ENCODE results near the gene SIPA1L2.

Gene SIPA1L2

DNA sequence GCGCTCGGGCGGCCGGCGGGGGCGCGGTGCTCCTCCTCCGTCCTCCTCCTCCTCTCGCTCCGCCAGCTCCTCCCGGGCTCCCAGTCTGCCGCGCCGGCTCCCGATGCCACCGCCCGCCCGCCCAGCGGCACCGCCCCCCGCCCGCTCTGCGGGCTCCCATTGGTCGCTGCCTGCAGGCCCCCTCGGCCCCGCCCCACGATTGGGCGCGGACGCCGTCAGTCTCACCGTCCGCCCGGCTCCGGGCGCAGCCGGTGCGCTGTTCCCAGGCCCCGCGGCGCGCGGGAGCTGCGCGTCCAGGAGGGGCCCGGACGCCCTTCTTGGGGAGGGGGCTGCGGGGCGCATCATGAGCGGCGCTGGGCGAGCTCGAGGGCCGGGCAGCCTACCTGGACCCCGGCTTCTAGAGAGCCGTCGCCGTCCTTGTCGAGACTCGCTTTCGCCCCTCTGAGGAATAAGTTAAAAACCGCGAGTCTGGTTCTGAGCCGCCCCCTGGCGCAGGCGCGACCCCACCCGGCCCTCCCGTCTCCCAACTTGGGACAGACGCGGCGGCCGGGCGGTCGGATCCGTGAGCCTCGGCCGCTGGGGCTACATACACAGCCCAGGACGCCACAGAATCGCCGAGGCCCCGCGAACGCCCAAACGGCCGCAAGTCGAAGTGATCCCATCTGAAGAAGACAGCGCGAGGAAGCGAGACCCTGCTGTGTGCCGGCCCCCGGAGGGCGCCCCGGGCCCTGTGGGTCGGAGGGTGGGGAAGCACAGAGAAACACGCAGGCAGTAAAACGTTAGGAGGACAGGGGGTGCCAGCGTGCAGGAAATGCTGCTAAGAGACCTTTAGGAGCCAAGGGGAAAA is at the start of gene SIPA1L2:
Gene SIPA1L2, minus strand, starts transcription at position 87 of the 847 bp plus-strand sequence. CDS start 114,794 bp downstream, outside the sequence.
- peaks cover 0 to 6% (median 0%) of the 10 kb centered on the region in 5 donors for H3K27me3 ChIP-seq (ENCODE audit: control insufficient read depth in 5 of 5, insufficient read depth in 4 of 5, low read length in 5 of 5)
- peak within 1 kb of the TSS; percentile 28 to 77 (median 70) for H3K9ac ChIP-seq (ENCODE audit: low read length in 5 of 5)
- H3K36me3 ChIP-seq (ENCODE audit: control insufficient read depth in 5 of 5, insufficient read depth in 5 of 5, low read length in 5 of 5), result no peaks in the 10 kb centered on the region
- peak within 1 kb of the TSS; percentile 59 to 80 (median 75) for H3K4me3 ChIP-seq (ENCODE audit: low read depth in 1 of 5, low read length in 5 of 5)
- H3K4me1 ChIP-seq (ENCODE audit: control insufficient read depth in 5 of 5, insufficient read depth in 5 of 5, low read length in 5 of 5), result peaks cover 0 to 30% (median 25%) of the 10 kb centered on the region in 5 donors
- no peaks in the 10 kb centered on the region for H3K9me3 ChIP-seq (ENCODE audit: control insufficient read depth in 5 of 5, low read length in 5 of 5)
- peak within 1 kb of the TSS; percentile 62 for H3K27ac ChIP-seq (ENCODE audit: low read depth, low read length)

GRCh38 chr1:232678185-232678886 is 48.4 kb upstream of the SIPA1L2 start:
- H3K9ac ChIP-seq (ENCODE audit: low read length in 5 of 5), result no peak overlapping the region
- H3K27me3 ChIP-seq (ENCODE audit: control insufficient read depth in 5 of 5, insufficient read depth in 4 of 5, low read length in 5 of 5), result no peaks in the 10 kb centered on the region
- H3K9me3 ChIP-seq (ENCODE audit: control insufficient read depth in 5 of 5, low read length in 5 of 5), result peaks cover 0 to 3% (median 0%) of the 10 kb centered on the region in 5 donors
- peaks cover 0 to 1% (median 0%) of the 10 kb centered on the region in 5 donors for H3K4me1 ChIP-seq (ENCODE audit: control insufficient read depth in 5 of 5, insufficient read depth in 5 of 5, low read length in 5 of 5)
- no peak overlapping the region for H3K4me3 ChIP-seq (ENCODE audit: low read depth in 1 of 5, low read length in 5 of 5)
- no peaks in the 10 kb centered on the region for H3K36me3 ChIP-seq (ENCODE audit: control insufficient read depth in 5 of 5, insufficient read depth in 5 of 5, low read length in 5 of 5)
- H3K27ac ChIP-seq (ENCODE audit: low read depth, low read length), result no peak overlapping the region

- Histone ChIP-seq H3K9me3 (ENCODE audit: control insufficient read depth in 5 of 5, low read length in 5 of 5) (peaks cover 0 to 3% (median 0%) of the 10 kb centered on the region in 5 donors), H3K9ac (ENCODE audit: low read length in 5 of 5) (no peak overlapping the region), H3K4me3 (ENCODE audit: low read depth in 1 of 5, low read length in 5 of 5) (no peak overlapping the region), H3K27me3 (ENCODE audit: control insufficient read depth in 5 of 5, insufficient read depth in 4 of 5, low read length in 5 of 5) (no peaks in the 10 kb centered on the region), H3K4me1 (ENCODE audit: control insufficient read depth in 5 of 5, insufficient read depth in 5 of 5, low read length in 5 of 5) (no peaks in the 10 kb centered on the region), H3K27ac (ENCODE audit: low read depth, low read length) (no peak overlapping the region), H3K36me3 (ENCODE audit: control insufficient read depth in 5 of 5, insufficient read depth in 5 of 5, low read length in 5 of 5) (no peaks in the 10 kb centered on the region)
Observed at GRCh38 chr1:232676307-232676706, 46.4 kb upstream of the SIPA1L2 start.

DNA sequence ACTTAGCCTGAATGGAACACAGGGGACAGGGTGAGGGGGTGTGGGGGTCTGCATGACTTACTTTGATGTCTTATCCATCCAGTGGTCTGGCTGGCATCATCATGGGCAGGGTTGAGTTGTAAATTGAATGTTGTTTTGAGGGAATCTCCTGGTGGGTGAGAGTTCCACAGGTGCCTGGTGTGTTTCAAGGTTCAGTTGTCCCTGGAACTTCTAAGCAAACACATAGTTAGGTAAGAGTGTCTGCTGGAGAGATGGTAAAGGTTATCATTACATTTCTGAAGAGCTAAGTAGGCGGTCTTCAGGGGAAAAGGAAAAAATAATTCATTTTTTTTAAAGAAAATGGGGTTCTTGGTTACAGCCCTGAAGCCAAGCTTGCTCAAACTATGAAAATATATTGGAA is 46.0 kb upstream of the SIPA1L2 start:
- Histone ChIP-seq H3K9ac (ENCODE audit: low read length in 5 of 5) (no peak overlapping the region), H3K36me3 (ENCODE audit: control insufficient read depth in 5 of 5, insufficient read depth in 5 of 5, low read length in 5 of 5) (no peaks in the 10 kb centered on the region), H3K27ac (ENCODE audit: low read depth, low read length) (no peak overlapping the region), H3K9me3 (ENCODE audit: control insufficient read depth in 5 of 5, low read length in 5 of 5) (peaks cover 0 to 3% (median 0%) of the 10 kb centered on the region in 5 donors), H3K4me3 (ENCODE audit: low read depth in 1 of 5, low read length in 5 of 5) (no peak overlapping the region), H3K4me1 (ENCODE audit: control insufficient read depth in 5 of 5, insufficient read depth in 5 of 5, low read length in 5 of 5) (no peaks in the 10 kb centered on the region), H3K27me3 (ENCODE audit: control insufficient read depth in 5 of 5, insufficient read depth in 4 of 5, low read length in 5 of 5) (no peaks in the 10 kb centered on the region)

DNA sequence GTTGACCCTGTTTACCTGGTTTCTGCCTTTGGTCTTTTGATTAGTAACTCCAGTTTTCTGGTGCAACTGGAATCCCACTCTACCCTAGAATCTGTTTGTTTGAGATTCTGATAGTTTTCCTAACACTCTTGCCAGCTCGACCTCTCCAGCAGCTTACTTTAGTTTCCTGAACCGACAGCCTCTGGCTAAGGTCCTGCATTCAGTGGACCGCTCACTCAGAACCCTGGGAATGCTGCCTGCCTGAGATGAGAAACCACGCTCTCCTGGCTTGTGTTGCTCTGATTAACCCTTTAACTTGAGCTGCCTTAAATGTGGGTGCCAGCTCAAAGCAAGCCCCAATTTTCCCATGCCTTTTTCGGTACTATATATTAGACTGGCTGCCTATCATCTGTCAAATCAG is 45.3 kb upstream of the SIPA1L2 start:
- Histone ChIP-seq H3K4me3 (ENCODE audit: low read depth in 1 of 5, low read length in 5 of 5) (no peak overlapping the region), H3K27ac (ENCODE audit: low read depth, low read length) (no peak overlapping the region), H3K9me3 (ENCODE audit: control insufficient read depth in 5 of 5, low read length in 5 of 5) (no peaks in the 10 kb centered on the region), H3K27me3 (ENCODE audit: control insufficient read depth in 5 of 5, insufficient read depth in 4 of 5, low read length in 5 of 5) (no peaks in the 10 kb centered on the region), H3K9ac (ENCODE audit: low read length in 5 of 5) (no peak overlapping the region), H3K36me3 (ENCODE audit: control insufficient read depth in 5 of 5, insufficient read depth in 5 of 5, low read length in 5 of 5) (no peaks in the 10 kb centered on the region), H3K4me1 (ENCODE audit: control insufficient read depth in 5 of 5, insufficient read depth in 5 of 5, low read length in 5 of 5) (no peaks in the 10 kb centered on the region)

GRCh38 chr1:232673256-232673655 is 43.3 kb upstream of the SIPA1L2 start:
- Histone ChIP-seq H3K4me1 (ENCODE audit: control insufficient read depth in 5 of 5, insufficient read depth in 5 of 5, low read length in 5 of 5) (no peaks in the 10 kb centered on the region), H3K9ac (ENCODE audit: low read length in 5 of 5) (no peak overlapping the region), H3K27me3 (ENCODE audit: control insufficient read depth in 5 of 5, insufficient read depth in 4 of 5, low read length in 5 of 5) (no peaks in the 10 kb centered on the region), H3K36me3 (ENCODE audit: control insufficient read depth in 5 of 5, insufficient read depth in 5 of 5, low read length in 5 of 5) (no peaks in the 10 kb centered on the region), H3K27ac (ENCODE audit: low read depth, low read length) (no peak overlapping the region), H3K4me3 (ENCODE audit: low read depth in 1 of 5, low read length in 5 of 5) (no peak overlapping the region), H3K9me3 (ENCODE audit: control insufficient read depth in 5 of 5, low read length in 5 of 5) (no peaks in the 10 kb centered on the region)

- Histone ChIP-seq H3K27me3 (ENCODE audit: control insufficient read depth in 5 of 5, insufficient read depth in 4 of 5, low read length in 5 of 5) (no peaks in the 10 kb centered on the region), H3K4me1 (ENCODE audit: control insufficient read depth in 5 of 5, insufficient read depth in 5 of 5, low read length in 5 of 5) (peaks cover 0 to 11% (median 4%) of the 10 kb centered on the region in 5 donors), H3K9me3 (ENCODE audit: control insufficient read depth in 5 of 5, low read length in 5 of 5) (no peaks in the 10 kb centered on the region), H3K9ac (ENCODE audit: low read length in 5 of 5) (no peak overlapping the region), H3K27ac (ENCODE audit: low read depth, low read length) (no peak overlapping the region), H3K36me3 (ENCODE audit: control insufficient read depth in 5 of 5, insufficient read depth in 5 of 5, low read length in 5 of 5) (no peaks in the 10 kb centered on the region), H3K4me3 (ENCODE audit: low read depth in 1 of 5, low read length in 5 of 5) (no peak overlapping the region)
Observed at GRCh38 chr1:232669981-232670747, 40.2 kb upstream of the SIPA1L2 start.

GRCh38 chr1:232667778-232668165 is 37.8 kb upstream of the SIPA1L2 start:
- H3K27ac ChIP-seq (ENCODE audit: low read depth, low read length), result peak overlapping the region; percentile 25
- peak overlapping the region in 1 of 5 donors; percentile 42 for H3K4me3 ChIP-seq (ENCODE audit: low read depth in 1 of 5, low read length in 5 of 5)

DNA sequence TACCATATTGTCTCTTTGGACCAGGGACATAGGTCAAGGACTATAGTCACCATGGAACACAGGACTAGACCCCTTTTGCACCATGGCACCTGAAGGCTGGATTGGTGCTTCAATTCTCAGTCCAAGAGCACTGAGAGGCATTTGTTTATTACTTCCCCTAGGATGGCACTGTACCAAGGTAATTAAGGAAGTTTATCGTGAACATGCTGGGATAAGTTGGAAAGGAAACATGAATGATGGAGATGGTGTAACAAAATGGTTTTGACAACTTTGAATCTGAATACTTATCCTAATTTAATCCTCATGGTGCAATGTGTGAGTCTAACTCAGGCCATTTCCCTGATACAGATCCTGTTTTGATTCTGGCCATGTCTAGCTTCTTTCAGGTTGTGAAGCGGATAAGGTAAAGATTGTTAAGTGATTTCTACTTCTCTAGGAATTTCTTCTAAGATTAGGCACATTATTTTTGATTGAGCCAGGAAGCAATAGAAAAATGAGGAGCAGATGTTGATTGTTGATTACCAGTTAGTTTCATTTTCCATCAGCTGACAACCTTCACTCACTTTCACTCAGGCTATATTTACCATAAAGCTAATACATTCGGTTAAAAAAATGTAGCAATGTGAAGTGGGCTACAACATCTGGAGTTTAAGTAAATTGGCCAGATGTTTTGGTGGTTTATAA is 37.3 kb upstream of the SIPA1L2 start:
- Histone ChIP-seq H3K9ac (ENCODE audit: low read length in 5 of 5) (no peak overlapping the region), H3K27me3 (ENCODE audit: control insufficient read depth in 5 of 5, insufficient read depth in 4 of 5, low read length in 5 of 5) (no peaks in the 10 kb centered on the region), H3K27ac (ENCODE audit: low read depth, low read length) (peak overlapping the region; percentile 25), H3K9me3 (ENCODE audit: control insufficient read depth in 5 of 5, low read length in 5 of 5) (no peaks in the 10 kb centered on the region), H3K4me1 (ENCODE audit: control insufficient read depth in 5 of 5, insufficient read depth in 5 of 5, low read length in 5 of 5) (peaks cover 0 to 11% (median 4%) of the 10 kb centered on the region in 5 donors), H3K4me3 (ENCODE audit: low read depth in 1 of 5, low read length in 5 of 5) (peak overlapping the region in 1 of 5 donors; percentile 42), H3K36me3 (ENCODE audit: control insufficient read depth in 5 of 5, insufficient read depth in 5 of 5, low read length in 5 of 5) (no peaks in the 10 kb centered on the region)

More at GRCh38 chr1:232667778-232668165, 37.8 kb upstream of the SIPA1L2 start:
- no peaks in the 10 kb centered on the region for H3K9me3 ChIP-seq (ENCODE audit: control insufficient read depth in 5 of 5, low read length in 5 of 5)
- no peaks in the 10 kb centered on the region for H3K27me3 ChIP-seq (ENCODE audit: control insufficient read depth in 5 of 5, insufficient read depth in 4 of 5, low read length in 5 of 5)
- H3K9ac ChIP-seq (ENCODE audit: low read length in 5 of 5), result no peak overlapping the region
- peaks cover 0 to 11% (median 4%) of the 10 kb centered on the region in 5 donors for H3K4me1 ChIP-seq (ENCODE audit: control insufficient read depth in 5 of 5, insufficient read depth in 5 of 5, low read length in 5 of 5)
- no peaks in the 10 kb centered on the region for H3K36me3 ChIP-seq (ENCODE audit: control insufficient read depth in 5 of 5, insufficient read depth in 5 of 5, low read length in 5 of 5)
